Hepatocyte (in vitro differentiated cells): ENCODE data around the gene TOMM70. TPM values are rescaled to one million over a fixed set of nuclear protein-coding genes. Genes with fewer than 3 reads are reported as not detected.
"Not testable (repeated sequence)": the region's sequence is repeated elsewhere in the genome, so short reads cannot be mapped to it uniquely, and the experiment has no call there.

Experiments used
- DNase-seq: peaks from one replicate; pipeline ENCODE4 v3.0.0-alpha.2; 2016; ENCODE audit warnings: low spot score
- H2AFZ ChIP-seq: fragments of 200-600 bp; sonication (generic); 2 replicates; pipeline ENCODE4 v1.6.0; 2016; ENCODE audit warnings: antibody characterized with exemption, mild to moderate bottlenecking
- H3K27ac ChIP-seq: fragments of 200-600 bp; sonication (generic); 2 replicates; pipeline ENCODE4 v1.5.1; 2016; ENCODE audit warnings: mild to moderate bottlenecking
- H3K27me3 ChIP-seq: fragments of 200-600 bp; sonication (generic); 2 replicates; pipeline ENCODE4 v1.6.1; 2016
- H3K36me3 ChIP-seq: fragments of 200-600 bp; sonication (generic); replicated peaks from 2 replicates; pipeline ENCODE4 v1.5.1; 2016; ENCODE audit warnings: low read depth; ENCODE audit not compliant: insufficient read depth
- H3K4me1 ChIP-seq: fragments of 200-600 bp; sonication (generic); 2 replicates; pipeline ENCODE4 v1.5.1; 2016; ENCODE audit warnings: mild to moderate bottlenecking, moderate library complexity; ENCODE audit not compliant: insufficient read depth
- H3K4me2 ChIP-seq: fragments of 200-600 bp; sonication (generic); 2 replicates; pipeline ENCODE4 v1.6.0; 2016
- H3K4me3 ChIP-seq: fragments of 200-600 bp; sonication (generic); 2 replicates; pipeline ENCODE4 v1.5.1; 2016; ENCODE audit warnings: mild to moderate bottlenecking
- H3K79me2 ChIP-seq: fragments of 200-600 bp; sonication (generic); 2 replicates; pipeline ENCODE4 v1.6.0; 2017; ENCODE audit warnings: mild to moderate bottlenecking
- H3K9me2 ChIP-seq: fragments of 200-600 bp; sonication (generic); replicated peaks from 2 replicates; pipeline ENCODE4 v1.6.0; 2017; ENCODE audit warnings: mild to moderate bottlenecking; ENCODE audit not compliant: insufficient read depth
- H3K9me3 ChIP-seq: fragments of 200-600 bp; sonication (generic); 2 replicates; pipeline ENCODE4 v1.5.1; 2016; ENCODE audit warnings: low read depth, mild to moderate bottlenecking
- H4K20me1 ChIP-seq: fragments of 200-600 bp; sonication (generic); 2 replicates; pipeline ENCODE4 v1.6.0; 2016; ENCODE audit warnings: mild to moderate bottlenecking; ENCODE audit not compliant: insufficient read depth, poor library complexity, severe bottlenecking
- EZH2 ChIP-seq: fragments of 200-600 bp; sonication (generic); IDR thresholded peaks from 2 replicates; pipeline ENCODE4 v1.6.1; 2016; ENCODE audit warnings: antibody characterized with exemption, mild to moderate bottlenecking, borderline replicate concordance
- EZH2phosphoT487 ChIP-seq: fragments of 200-600 bp; sonication (generic); IDR thresholded peaks from one replicate; pipeline ENCODE4 v1.6.1; 2018; ENCODE audit warnings: antibody characterized with exemption, mild to moderate bottlenecking, low read depth, moderate library complexity; ENCODE audit not compliant: unreplicated experiment, severe bottlenecking
- WGBS: methylation state at CpG from one replicate; pipeline ENCODE4 v1.1.6; 2016; ENCODE audit warnings: low lambda C conversion rate; ENCODE audit errors: missing lambda C conversion rate; 5-methylcytosine and 5-hydroxymethylcytosine counted together
- polyA plus RNA-seq: library from polyadenylated mRNA; unstranded; fragments of >200 nt; fragmentation: Nextera tagmentation; extraction: Ambion mirVana; gene quantifications from 2 replicates; pipeline ENCODE4 v1.2.1, GENCODE V29; 2016
- total RNA-seq: library from RNA; depleted of rRNA; stranded (reverse); fragments of >200 nt; gene quantifications from 2 replicates; pipeline ENCODE4 v1.2.3, GENCODE V29; 2014
- TF ChIP-seq, protein P1 (sequence below): fragments of 200-600 bp; sonication (generic); IDR thresholded peaks from 2 replicates; pipeline ENCODE4 v1.5.1; 2016; ENCODE audit warnings: antibody characterized with exemption, mild to moderate bottlenecking; ENCODE audit not compliant: poor library complexity

The TOMM70 gene
- total and polyA plus RNA-seq, 2 experiments from 2014 or later: 23.2 to 75.7 TPM

DNA sequence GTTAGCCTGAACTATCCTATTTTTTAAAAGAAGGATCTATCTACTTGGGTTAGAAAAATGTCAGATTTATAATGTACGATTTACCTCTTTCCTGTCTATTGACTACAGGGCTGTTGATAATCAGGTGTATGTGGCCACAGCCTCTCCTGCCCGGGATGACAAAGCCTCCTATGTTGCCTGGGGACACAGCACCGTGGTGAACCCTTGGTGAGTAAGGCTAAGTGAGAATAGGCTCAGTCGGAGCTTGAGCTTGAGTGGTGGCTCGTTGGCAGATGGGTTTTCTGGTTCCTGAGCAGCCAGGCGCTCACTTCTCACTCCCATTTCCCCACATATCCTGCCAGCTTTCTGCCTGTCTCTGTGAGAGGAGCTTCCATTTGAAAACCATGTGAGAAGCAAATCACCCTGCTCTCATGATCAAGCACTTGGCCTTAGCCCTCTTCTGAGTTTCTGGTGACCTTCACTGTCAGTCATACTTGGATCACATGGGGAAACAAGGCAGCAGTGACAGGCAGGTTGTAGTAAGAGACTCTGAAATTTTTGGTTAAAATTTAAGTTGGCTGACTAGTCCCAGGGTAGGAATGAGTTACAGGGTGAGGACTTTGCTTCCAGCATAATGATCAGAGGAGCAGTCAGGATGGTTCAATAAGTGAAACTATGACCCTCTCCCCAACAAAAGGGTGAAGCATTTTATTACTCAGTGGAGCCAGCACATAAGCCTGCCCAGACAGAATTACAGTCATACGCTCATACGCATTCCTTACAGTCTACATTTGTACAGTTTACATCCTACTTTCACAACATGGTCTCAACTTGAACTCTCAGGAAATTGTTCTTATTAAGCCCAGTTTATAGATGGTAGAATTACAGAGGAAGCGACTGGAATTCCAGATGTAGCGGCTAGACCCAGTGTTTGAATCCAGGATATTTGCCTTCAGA lies 48.3 kb downstream of the TOMM70 start:
- Histone ChIP-seq H3K36me3 (no peaks in the 10 kb centered on the region), H3K27ac (peak overlapping the region; percentile 71), H4K20me1 (no peaks in the 10 kb centered on the region), H2AFZ (no peak overlapping the region), H3K9me2 (no peaks in the 10 kb centered on the region), H3K79me2 (no peaks in the 10 kb centered on the region), H3K9me3 (no peaks in the 10 kb centered on the region), H3K4me1 (no peaks in the 10 kb centered on the region), H3K4me2 (peak overlapping the region; percentile 38), H3K27me3 (no peaks in the 10 kb centered on the region), H3K4me3 (no peak overlapping the region)
- TF ChIP-seq, protein P1, sequence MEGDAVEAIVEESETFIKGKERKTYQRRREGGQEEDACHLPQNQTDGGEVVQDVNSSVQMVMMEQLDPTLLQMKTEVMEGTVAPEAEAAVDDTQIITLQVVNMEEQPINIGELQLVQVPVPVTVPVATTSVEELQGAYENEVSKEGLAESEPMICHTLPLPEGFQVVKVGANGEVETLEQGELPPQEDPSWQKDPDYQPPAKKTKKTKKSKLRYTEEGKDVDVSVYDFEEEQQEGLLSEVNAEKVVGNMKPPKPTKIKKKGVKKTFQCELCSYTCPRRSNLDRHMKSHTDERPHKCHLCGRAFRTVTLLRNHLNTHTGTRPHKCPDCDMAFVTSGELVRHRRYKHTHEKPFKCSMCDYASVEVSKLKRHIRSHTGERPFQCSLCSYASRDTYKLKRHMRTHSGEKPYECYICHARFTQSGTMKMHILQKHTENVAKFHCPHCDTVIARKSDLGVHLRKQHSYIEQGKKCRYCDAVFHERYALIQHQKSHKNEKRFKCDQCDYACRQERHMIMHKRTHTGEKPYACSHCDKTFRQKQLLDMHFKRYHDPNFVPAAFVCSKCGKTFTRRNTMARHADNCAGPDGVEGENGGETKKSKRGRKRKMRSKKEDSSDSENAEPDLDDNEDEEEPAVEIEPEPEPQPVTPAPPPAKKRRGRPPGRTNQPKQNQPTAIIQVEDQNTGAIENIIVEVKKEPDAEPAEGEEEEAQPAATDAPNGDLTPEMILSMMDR: no peak
- TF ChIP-seq EZH2: no peak
- TF ChIP-seq EZH2phosphoT487: no peak
- peak; percentile 18 for DNase-seq
- 80% methylated on average over 10 of the region's 10 CpGs for WGBS

GRCh38 chr3:100351770-100352169 lies 49.1 kb downstream of the TOMM70 start:
- WGBS: 96% methylated on average over 2 of the region's 2 CpGs
- H3K4me1 ChIP-seq, H3K9me3 ChIP-seq, H3K36me3 ChIP-seq, DNase-seq, H3K79me2 ChIP-seq, H3K4me3 ChIP-seq, H4K20me1 ChIP-seq, H3K9me2 ChIP-seq, H3K4me2 ChIP-seq, H3K27me3 ChIP-seq, H2AFZ ChIP-seq: not testable (repeated sequence)
- peak overlapping the region; percentile 71 for H3K27ac ChIP-seq

GRCh38 chr3:100348727-100349126 lies 52.2 kb downstream of the TOMM70 start:
- H3K9me2 ChIP-seq: no peaks in the 10 kb centered on the region
- H3K4me3 ChIP-seq: no peak overlapping the region
- TF ChIP-seq EZH2phosphoT487 (no peak), EZH2 (no peak)
- TF ChIP-seq, protein P1: no peak
- no peaks in the 10 kb centered on the region for H3K9me3 ChIP-seq
- WGBS: over 99% methylated on average over 5 of the region's 5 CpGs
- no peak for DNase-seq
- H3K36me3 ChIP-seq: no peaks in the 10 kb centered on the region
- no peak overlapping the region for H2AFZ ChIP-seq
- H3K27ac ChIP-seq: no peak overlapping the region
- H3K27me3 ChIP-seq: no peaks in the 10 kb centered on the region
- H4K20me1 ChIP-seq: no peaks in the 10 kb centered on the region
- H3K79me2 ChIP-seq: no peaks in the 10 kb centered on the region
- H3K4me1 ChIP-seq: no peaks in the 10 kb centered on the region
- H3K4me2 ChIP-seq: no peak overlapping the region

- Histone ChIP-seq H4K20me1 (no peaks in the 10 kb centered on the region), H3K9me2 (no peaks in the 10 kb centered on the region), H3K4me1 (peaks cover 7% of the 10 kb centered on the region), H3K27me3 (no peaks in the 10 kb centered on the region), H3K4me3 (no peak overlapping the region), H3K9me3 (no peaks in the 10 kb centered on the region), H3K36me3 (no peaks in the 10 kb centered on the region), H2AFZ (no peak overlapping the region), H3K4me2 (no peak overlapping the region), H3K27ac (no peak overlapping the region), H3K79me2 (peaks cover 7% of the 10 kb centered on the region)
- WGBS: 97% methylated on average over 1 of the region's 1 CpG
- TF ChIP-seq EZH2phosphoT487: no peak
- TF ChIP-seq, protein P1: no peak
- TF ChIP-seq EZH2: no peak
- no peak for DNase-seq
Measured at GRCh38 chr3:100340527-100340926, 60.4 kb downstream of the TOMM70 start.
